ENCODE results near the gene PGAP1.

PGAP1 gene

DNA sequence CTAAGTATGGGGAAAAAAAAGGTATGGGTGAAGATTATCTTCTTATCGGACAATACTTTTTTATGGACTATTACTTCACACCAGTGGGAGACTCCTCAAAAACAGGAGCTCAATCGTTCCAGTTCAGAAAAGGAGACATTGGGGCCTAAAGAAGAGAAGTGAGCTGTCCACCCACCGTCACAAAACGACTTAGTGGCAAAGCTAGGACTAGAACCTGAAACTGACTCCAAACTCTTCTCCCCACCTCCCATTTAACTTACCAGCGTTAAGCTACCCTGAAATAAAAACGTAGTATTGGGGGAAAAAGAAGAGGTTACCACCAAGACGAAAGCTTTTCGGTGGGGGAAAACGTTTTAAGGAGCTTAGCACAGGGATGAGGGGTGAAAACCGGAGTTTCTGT lies 127.5 kb downstream of the PGAP1 start:
- no peak for DNase-seq (ENCODE audit: low spot score)

DNA sequence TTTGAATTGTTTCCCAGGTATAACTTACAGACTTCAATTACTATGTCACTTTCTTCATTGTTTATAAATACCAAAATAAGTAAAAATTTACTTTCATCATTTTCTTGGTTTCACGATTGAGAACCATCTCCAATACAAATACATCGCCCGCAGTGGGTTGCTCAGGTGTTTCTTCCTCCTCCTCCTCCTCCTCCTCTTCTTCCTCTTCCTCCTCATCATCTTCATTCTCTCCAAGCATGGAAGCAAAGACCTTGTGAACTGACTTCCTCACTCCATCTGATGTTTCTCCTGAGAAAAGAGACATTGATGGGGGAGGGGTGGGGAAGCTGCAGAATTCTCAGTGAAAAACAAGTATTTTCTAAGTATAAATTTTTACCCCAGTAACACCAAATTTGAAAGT lies 133.6 kb downstream of the PGAP1 start:
- no peak for DNase-seq (ENCODE audit: low spot score)

DNA sequence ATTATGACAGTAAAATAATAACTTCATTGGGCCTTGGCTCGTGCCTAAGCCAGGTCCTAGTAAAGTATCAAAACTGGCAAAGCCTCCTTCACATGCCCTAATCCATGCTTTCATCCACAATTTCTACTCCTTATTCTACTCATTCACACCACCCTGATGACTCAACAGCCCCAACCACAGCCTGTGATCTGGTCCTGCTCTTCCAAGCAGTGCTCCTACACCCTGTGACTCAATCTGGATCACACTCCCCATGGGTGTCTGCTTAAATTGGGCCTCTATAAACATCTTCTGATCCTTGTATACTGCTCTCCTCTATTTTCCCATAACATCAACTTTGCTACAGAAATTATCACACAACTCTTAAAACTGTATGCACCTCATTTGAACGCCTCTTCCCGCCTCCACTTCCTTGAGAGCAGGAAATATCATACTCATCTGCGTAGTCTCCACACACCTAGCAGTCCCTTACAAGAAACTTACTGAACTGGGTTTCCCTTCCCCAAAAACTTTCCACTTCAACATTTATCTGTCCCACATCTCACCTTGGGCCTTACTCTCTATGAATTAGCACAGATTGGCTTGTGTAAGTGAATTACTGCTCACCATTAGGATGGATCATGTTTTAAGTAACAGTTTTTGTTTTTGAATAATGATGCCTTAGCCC lies 142.9 kb downstream of the PGAP1 start:
- no peak for DNase-seq (ENCODE audit: low spot score)
